GM23248 (cell line): ENCODE measurements around the gene C16orf82. TPM values are rescaled to one million over a fixed set of nuclear protein-coding genes. Genes with fewer than 3 reads are reported as not detected.

Experiments
- DNase-seq: peaks from one replicate; pipeline ENCODE4 v3.0.0-alpha.2; 2015
- H2AFZ ChIP-seq: fragments of 200-600 bp; sonication (generic); 2 replicates; pipeline ENCODE4 v1.6.1; 2016; ENCODE audit warnings: antibody characterized with exemption
- H3F3A ChIP-seq: fragments of 200-600 bp; sonication (generic); 2 replicates; pipeline ENCODE4 v1.6.1; 2016; ENCODE audit warnings: mild to moderate bottlenecking, antibody characterized with exemption, mixed run types; ENCODE audit not compliant: insufficient read depth
- H3K27ac ChIP-seq: fragments of 200-600 bp; sonication (generic); 2 replicates; pipeline ENCODE4 v1.5.1; 2016; ENCODE audit warnings: mild to moderate bottlenecking
- H3K27me3 ChIP-seq: fragments of 200-600 bp; sonication (generic); replicated peaks from 2 replicates; pipeline ENCODE4 v1.6.1; 2016; ENCODE audit warnings: mild to moderate bottlenecking; ENCODE audit not compliant: insufficient read depth
- H3K36me3 ChIP-seq: fragments of 200-600 bp; sonication (generic); 2 replicates; pipeline ENCODE4 v1.6.1; 2016; ENCODE audit warnings: low read depth, mild to moderate bottlenecking
- H3K4me1 ChIP-seq: fragments of 200-600 bp; sonication (generic); 2 replicates; pipeline ENCODE4 v1.6.1; 2016; ENCODE audit warnings: mild to moderate bottlenecking; ENCODE audit not compliant: insufficient read depth
- H3K4me2 ChIP-seq: fragments of 200-600 bp; sonication (generic); one replicate; pipeline ENCODE4 v1.6.1; 2016; ENCODE audit warnings: mild to moderate bottlenecking; ENCODE audit not compliant: unreplicated experiment
- H3K4me3 ChIP-seq: fragments of 200-600 bp; sonication (generic); 2 replicates; pipeline ENCODE4 v1.5.1; 2016; ENCODE audit warnings: mild to moderate bottlenecking
- H3K79me2 ChIP-seq: fragments of 200-600 bp; sonication (generic); 2 replicates; pipeline ENCODE4 v1.6.1; 2016; ENCODE audit warnings: mild to moderate bottlenecking; ENCODE audit not compliant: insufficient read depth
- H3K9ac ChIP-seq: fragments of 200-600 bp; sonication (generic); 2 replicates; pipeline ENCODE4 v1.6.1; 2016; ENCODE audit warnings: mild to moderate bottlenecking
- H3K9me2 ChIP-seq: fragments of 200-600 bp; sonication (generic); 2 replicates; pipeline ENCODE4 v1.6.1; 2016; ENCODE audit warnings: mixed run types, mild to moderate bottlenecking, moderate library complexity; ENCODE audit not compliant: insufficient read depth
- H3K9me3 ChIP-seq: fragments of 200-600 bp; sonication (generic); one replicate; pipeline ENCODE4 v1.6.1; 2017; ENCODE audit warnings: low read depth
- H4K20me1 ChIP-seq: fragments of 200-600 bp; sonication (generic); 2 replicates; pipeline ENCODE4 v1.6.0; 2016; ENCODE audit not compliant: insufficient read depth
- EZH2 ChIP-seq: fragments of 200-600 bp; sonication (generic); IDR thresholded peaks from 2 replicates; pipeline ENCODE4 v1.6.1; 2018; ENCODE audit warnings: antibody characterized with exemption, mild to moderate bottlenecking; ENCODE audit not compliant: insufficient read depth, poor library complexity, severe bottlenecking
- EZH2phosphoT487 ChIP-seq: fragments of 200-600 bp; sonication (generic); IDR thresholded peaks from 2 replicates; pipeline ENCODE4 v1.6.1; 2018; ENCODE audit warnings: antibody characterized with exemption, moderate library complexity, mild to moderate bottlenecking, low read depth; ENCODE audit not compliant: insufficient read depth
- WGBS, 2 experiments: methylation state at CpG; one replicate each; pipeline ENCODE4 v1.1.6; 2015 to 2017; ENCODE audit warnings: low lambda C conversion rate in 2 of 2, low coverage in 1 of 2; ENCODE audit errors: missing lambda C conversion rate in 2 of 2; 5-methylcytosine and 5-hydroxymethylcytosine counted together
- in situ Hi-C: fragments of 300-500 bp; cut with MboI; formaldehyde crosslinking; loops from 2 replicates; pipeline ENCODE4 v1.15.0; 2020
- polyA plus RNA-seq: library from polyadenylated mRNA; unstranded; fragments of >200 nt; fragmentation: Nextera tagmentation; extraction: Ambion mirVana; gene quantifications from 2 replicates; pipeline ENCODE4 v1.2.1, GENCODE V29; 2016
- total RNA-seq: library from RNA; depleted of rRNA; stranded (reverse); fragments of >200 nt; shearing (Covaris generic); gene quantifications from 2 replicates; pipeline ENCODE4 v1.2.3, GENCODE V29; 2014

Gene C16orf82
- total and polyA plus RNA-seq, 2 experiments from 2014 or later = not detected

- no peaks in the 10 kb centered on the region for H3K9me2 ChIP-seq
- no peak overlapping the region for H2AFZ ChIP-seq
- in situ Hi-C loops = no loop called here
- H3K4me3 ChIP-seq = no peak overlapping the region
- TF ChIP-seq EZH2 (no peak), EZH2phosphoT487 (no peak)
- no peaks in the 10 kb centered on the region for H3K36me3 ChIP-seq
- no peaks in the 10 kb centered on the region for H3K79me2 ChIP-seq
- 5 to 6% methylated on average over 2 of the region's 2 CpGs for WGBS, 2 experiments
- peaks cover 7% of the 10 kb centered on the region; the same call in 1 of the 2 replicates for H3K4me1 ChIP-seq
- H3K9ac ChIP-seq = no peak overlapping the region
- peaks cover 11% of the 10 kb centered on the region for H3K27me3 ChIP-seq
- no peak for DNase-seq
- H3K9me3 ChIP-seq = no peaks in the 10 kb centered on the region
- no peaks in the 10 kb centered on the region for H3F3A ChIP-seq
- H4K20me1 ChIP-seq = no peaks in the 10 kb centered on the region
- H3K4me2 ChIP-seq = no peak overlapping the region
- H3K27ac ChIP-seq = no peak overlapping the region
Measured at GRCh38 chr16:27096375-27096774, 29.6 kb downstream of the C16orf82 start.

GRCh38 chr16:27097800-27098230 lies 31.1 kb downstream of the C16orf82 start:
- H3K4me1 ChIP-seq = peaks cover 7% of the 10 kb centered on the region; the same call in 1 of the 2 replicates
- peak; percentile 62 for DNase-seq
- 1 to 3% methylated on average over 6 of the region's 6 CpGs for WGBS, 2 experiments
- H3K27ac ChIP-seq = no peak overlapping the region
- in situ Hi-C loops = no loop called here
- H4K20me1 ChIP-seq = no peaks in the 10 kb centered on the region
- H3K27me3 ChIP-seq = peaks cover 3% of the 10 kb centered on the region; the same call in 1 of the 2 replicates
- no peaks in the 10 kb centered on the region for H3K9me2 ChIP-seq
- no peaks in the 10 kb centered on the region for H3K79me2 ChIP-seq
- H2AFZ ChIP-seq = 0 out of 2 replicates have a peak overlapping the region, but pooled peaks have one; percentile 7
- H3K36me3 ChIP-seq = no peaks in the 10 kb centered on the region
- TF ChIP-seq EZH2 (no peak), EZH2phosphoT487 (no peak)
- peak overlapping the region; percentile 3 for H3K4me2 ChIP-seq
- no peaks in the 10 kb centered on the region for H3K9me3 ChIP-seq
- H3K4me3 ChIP-seq = no peak overlapping the region
- H3K9ac ChIP-seq = no peak overlapping the region
- no peaks in the 10 kb centered on the region for H3F3A ChIP-seq

DNA sequence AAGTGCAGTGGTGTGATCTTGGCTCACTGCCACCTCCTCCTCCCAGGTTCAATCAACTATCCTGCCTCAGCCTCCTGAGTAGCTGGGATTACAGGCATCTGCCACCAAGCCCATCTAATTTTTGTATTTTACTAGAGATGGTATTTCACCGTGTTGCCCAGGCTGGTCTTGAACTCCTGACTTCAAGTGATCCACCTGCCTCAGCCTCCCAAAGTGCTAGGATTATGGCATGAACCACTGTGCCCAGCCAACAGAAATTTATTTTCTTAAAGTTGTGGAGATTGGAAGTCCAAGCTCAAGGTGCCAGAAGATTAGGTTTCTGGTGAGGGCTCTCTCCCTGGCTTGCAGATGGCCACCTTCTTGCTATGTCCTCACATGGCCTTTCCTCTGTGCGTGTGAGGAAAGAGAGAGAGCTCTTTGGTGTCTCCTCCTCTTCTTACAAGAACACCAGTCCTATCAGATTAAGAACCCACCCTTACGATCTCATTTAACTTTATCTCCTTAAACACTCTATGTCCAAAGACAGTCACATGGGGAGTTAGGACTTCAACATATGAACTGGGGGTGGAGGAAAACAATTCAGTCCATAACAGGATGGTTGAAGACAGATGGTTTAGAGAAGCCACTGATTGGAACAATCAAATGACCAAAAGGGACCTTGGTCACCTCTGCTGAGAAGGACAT lies 31.8 kb downstream of the C16orf82 start:
- Histone ChIP-seq H3K9ac (no peak overlapping the region), H3K27ac (no peak overlapping the region), H3K9me3 (no peaks in the 10 kb centered on the region), H3K4me2 (no peak overlapping the region), H2AFZ (no peak overlapping the region), H3K4me1 (peaks cover 7% of the 10 kb centered on the region; the same call in 1 of the 2 replicates), H3F3A (no peaks in the 10 kb centered on the region), H3K79me2 (no peaks in the 10 kb centered on the region), H3K9me2 (no peaks in the 10 kb centered on the region), H3K27me3 (no peaks in the 10 kb centered on the region), H4K20me1 (no peaks in the 10 kb centered on the region), H3K36me3 (no peaks in the 10 kb centered on the region), H3K4me3 (no peak overlapping the region)
- DNase-seq = no peak
- TF ChIP-seq EZH2phosphoT487 = no peak
- TF ChIP-seq EZH2 = no peak
- in situ Hi-C loops = no loop called here
- 58 to 62% methylated on average over 3 of the region's 3 CpGs for WGBS, 2 experiments

GRCh38 chr16:27102701-27103575 lies 36.2 kb downstream of the C16orf82 start:
- Histone ChIP-seq H4K20me1 (no peaks in the 10 kb centered on the region), H3K4me2 (no peak overlapping the region), H3K4me3 (no peak overlapping the region), H3K9me2 (no peaks in the 10 kb centered on the region), H3K9me3 (no peaks in the 10 kb centered on the region), H2AFZ (no peak overlapping the region), H3F3A (no peaks in the 10 kb centered on the region), H3K27me3 (no peaks in the 10 kb centered on the region), H3K9ac (no peak overlapping the region), H3K36me3 (no peaks in the 10 kb centered on the region), H3K27ac (no peak overlapping the region), H3K4me1 (peaks cover under 1% of the 10 kb centered on the region; the same call in 1 of the 2 replicates), H3K79me2 (no peaks in the 10 kb centered on the region)
- TF ChIP-seq EZH2phosphoT487 (no peak), EZH2 (no peak)
- 54 to 56% methylated on average over 9 to 11 of the region's 11 CpGs for WGBS, 2 experiments
- in situ Hi-C loops = loop anchor here (25.0 kb wide), 3 partner anchors 591 to 1841 kb away; partner anchors contain the start of gene ZKSCAN2
- no peak for DNase-seq
